Naive thymus-derived CD8-positive, alpha-beta T cell (primary cell): ENCODE data around the gene HOXC10. TPM values are rescaled to one million over a fixed set of nuclear protein-coding genes. Genes with fewer than 3 reads are reported as not detected.

Source experiments
- ATAC-seq, 2 donors: fragments of 150-1000 bp; cut with Tn5 transposase in 1 of 2; sonication (Bioruptor Pico), chemical (Tn5 transposase) in 1 of 2; 1 replicate in 1 of 2; 2 replicates in 1 of 2; pipeline ENCODE4 v1.10.0; 2021; ENCODE audit warnings: mild to moderate bottlenecking in 2 of 2, moderate library complexity in 2 of 2
- POLR2A ChIA-PET: fragments of 350-600 bp; sonication (Branson Sonifier 250); formaldehyde crosslinking; loops from one replicate; lab custom pipeline; 2021; ENCODE audit warnings: antibody characterized with exemption; lab: Charles Lee
- DNase-seq, 10 donors: peaks; one replicate each; pipeline versions ENCODE4 v3.0.0 to v3.0.0-alpha.2; 2020 to 2022
- H3K27ac Mint-ChIP-seq, 10 donors: one replicate each; pipeline ENCODE4 v1.8.0; 2020 to 2022; ENCODE audit warnings: mild to moderate bottlenecking in 10 of 10, mixed read lengths in 10 of 10, moderate library complexity in 4 of 10, inconsistent platforms in 1 of 10
- H3K27me3 Mint-ChIP-seq, 5 donors: one replicate each; pipeline ENCODE4 v1.8.0; 2021 to 2022; ENCODE audit warnings: mixed read lengths in 5 of 5
- H3K36me3 Mint-ChIP-seq, 3 donors: one replicate each; pipeline ENCODE4 v1.8.0; 2020 to 2022; ENCODE audit warnings: mixed read lengths in 3 of 3, mild to moderate bottlenecking in 2 of 3, inconsistent platforms in 1 of 3
- H3K4me1 Mint-ChIP-seq, 4 donors: one replicate each; pipeline ENCODE4 v1.8.0; 2021 to 2022; ENCODE audit warnings: mixed read lengths in 4 of 4
- H3K4me3 Mint-ChIP-seq, 10 donors: one replicate each; pipeline ENCODE4 v1.8.0; 2020 to 2022; ENCODE audit warnings: mild to moderate bottlenecking in 10 of 10, mixed read lengths in 10 of 10, moderate library complexity in 6 of 10, inconsistent platforms in 1 of 10
- H3K9me3 Mint-ChIP-seq, 9 donors: one replicate each; pipeline ENCODE4 v1.8.0; 2020 to 2022; ENCODE audit warnings: mixed read lengths in 9 of 9, mild to moderate bottlenecking in 3 of 9, inconsistent platforms in 1 of 9, moderate library complexity in 1 of 9
- polyA plus RNA-seq, 3 donors: library from polyadenylated mRNA; unstranded; fragments of 300-500 nt; fragmentation: Illumina TruSeq; gene quantifications; one replicate each; pipeline ENCODE4 v1.2.3, GENCODE V29; 2021
- total RNA-seq, 8 experiments: library from RNA in 2 of 8; stranded (reverse) in 2 of 8; gene quantifications; one replicate each; pipeline ENCODE4 v1.2.3 and lab custom pipeline; 2021 to 2026

Gene HOXC10
- total and polyA plus RNA-seq, 5 experiments from 2014 or later: not detected

- Mint-ChIP-seq H3K4me3 (no peak overlapping the region), H3K27ac (no peak overlapping the region), H3K4me1 (peaks cover 23 to 42% (median 39%) of the 10 kb centered on the region in 4 donors), H3K9me3 (peaks cover 0 to 16% (median 9%) of the 10 kb centered on the region in 9 donors), H3K36me3 (peaks cover 3 to 18% (median 13%) of the 10 kb centered on the region in 3 donors), H3K27me3 (peaks cover 71 to 100% (median 93%) of the 10 kb centered on the region in 5 donors)
- POLR2A ChIA-PET: interaction anchor here (1.4 kb wide), 1 partner anchor 9 kb away, joined by 3 read pairs; no protein-coding TSS in a partner anchor
- ATAC-seq (no peak), DNase-seq (no peak)
Measured at GRCh38 chr12:53968214-53969127, 16.5 kb upstream of the HOXC10 start.

- H3K27me3 Mint-ChIP-seq: peaks cover 63 to 100% (median 84%) of the 10 kb centered on the region in 5 donors
- no peak for ATAC-seq
Measured at GRCh38 chr12:53969588-53970259, 15.2 kb upstream of the HOXC10 start.

GRCh38 chr12:53970451-53970850 lies 14.5 kb upstream of the HOXC10 start:
- H3K9me3 Mint-ChIP-seq: peaks cover 0 to 18% (median 9%) of the 10 kb centered on the region in 9 donors
- POLR2A ChIA-PET: no interaction called here
- H3K4me3 Mint-ChIP-seq: no peak overlapping the region
- peaks cover 60 to 98% (median 80%) of the 10 kb centered on the region in 5 donors for H3K27me3 Mint-ChIP-seq
- no peak overlapping the region for H3K27ac Mint-ChIP-seq
- ATAC-seq (no peak), DNase-seq (no peak)
- H3K4me1 Mint-ChIP-seq: peaks cover 16 to 37% (median 31%) of the 10 kb centered on the region in 4 donors
- peaks cover 3 to 12% (median 8%) of the 10 kb centered on the region in 3 donors for H3K36me3 Mint-ChIP-seq

More at GRCh38 chr12:53969588-53970259, 15.2 kb upstream of the HOXC10 start:
- POLR2A ChIA-PET: interaction anchor here (0.6 kb wide), 1 partner anchor 259 kb away, joined by 3 read pairs; no protein-coding TSS in a partner anchor
- Mint-ChIP-seq H3K36me3 (peaks cover 3 to 15% (median 8%) of the 10 kb centered on the region in 3 donors), H3K4me3 (no peak overlapping the region), H3K9me3 (peaks cover 0 to 18% (median 9%) of the 10 kb centered on the region in 9 donors), H3K4me1 (peaks cover 17 to 39% (median 34%) of the 10 kb centered on the region in 4 donors), H3K27ac (peak overlapping the region in 1 of 10 donors; percentile 79)
- DNase-seq: no peak

- H3K27ac Mint-ChIP-seq: peak overlapping the region in 1 of 10 donors; percentile 41
- ATAC-seq (no peak), DNase-seq (no peak)
- peaks cover 0 to 21% (median 11%) of the 10 kb centered on the region in 9 donors for H3K9me3 Mint-ChIP-seq
- H3K27me3 Mint-ChIP-seq: peaks cover 62 to 98% (median 82%) of the 10 kb centered on the region in 5 donors
- peaks cover 13 to 37% (median 29%) of the 10 kb centered on the region in 4 donors for H3K4me1 Mint-ChIP-seq
- POLR2A ChIA-PET: no interaction called here
- no peak overlapping the region for H3K4me3 Mint-ChIP-seq
- H3K36me3 Mint-ChIP-seq: peaks cover 5 to 9% (median 8%) of the 10 kb centered on the region in 3 donors
Measured at GRCh38 chr12:53971129-53971528, 13.8 kb upstream of the HOXC10 start.

- Mint-ChIP-seq H3K9me3 (peaks cover 0 to 21% (median 11%) of the 10 kb centered on the region in 9 donors), H3K4me1 (peaks cover 8 to 31% (median 23%) of the 10 kb centered on the region in 4 donors), H3K27ac (no peak overlapping the region), H3K27me3 (peaks cover 58 to 98% (median 80%) of the 10 kb centered on the region in 5 donors), H3K36me3 (peaks cover 5 to 8% (median 7%) of the 10 kb centered on the region in 3 donors), H3K4me3 (no peak overlapping the region)
- no peak for DNase-seq
- no peak for ATAC-seq
- POLR2A ChIA-PET: no interaction called here
Measured at GRCh38 chr12:53971686-53972085, 13.3 kb upstream of the HOXC10 start.

GRCh38 chr12:53972152-53972702 lies 12.7 kb upstream of the HOXC10 start:
- H3K4me1 Mint-ChIP-seq: peaks cover 8 to 28% (median 21%) of the 10 kb centered on the region in 4 donors
- peaks cover 58 to 98% (median 81%) of the 10 kb centered on the region in 5 donors for H3K27me3 Mint-ChIP-seq
- ATAC-seq: no peak
- H3K9me3 Mint-ChIP-seq: peaks cover 0 to 21% (median 11%) of the 10 kb centered on the region in 9 donors
- POLR2A ChIA-PET: no interaction called here
- H3K36me3 Mint-ChIP-seq: peaks cover 5 to 13% (median 8%) of the 10 kb centered on the region in 3 donors
- H3K27ac Mint-ChIP-seq: peak overlapping the region in 1 of 10 donors; percentile 14
- DNase-seq: no peak
- H3K4me3 Mint-ChIP-seq: peak overlapping the region in 3 of 10 donors; percentile 12 to 41 (median 16)

- POLR2A ChIA-PET: no interaction called here
- H3K27me3 Mint-ChIP-seq: peaks cover 57 to 98% (median 81%) of the 10 kb centered on the region in 5 donors
- DNase-seq (peak in 1 of 10 donors; percentile 52), ATAC-seq (no peak)
- peaks cover 0 to 21% (median 11%) of the 10 kb centered on the region in 9 donors for H3K9me3 Mint-ChIP-seq
- peaks cover 5 to 14% (median 8%) of the 10 kb centered on the region in 3 donors for H3K36me3 Mint-ChIP-seq
- peak within 1 kb of the TSS; percentile 47 to 82 (median 70) for H3K4me3 Mint-ChIP-seq
- peak within 1 kb of the TSS in 5 of 10 donors; percentile 41 to 90 (median 60) for H3K27ac Mint-ChIP-seq
- peaks cover 8 to 28% (median 21%) of the 10 kb centered on the region in 4 donors for H3K4me1 Mint-ChIP-seq
Measured at GRCh38 chr12:53972722-53973235, 12.2 kb upstream of the HOXC10 start, which contains the start of gene HOXC11. Gene HOXC11, plus strand, starts transcription at chr12:53973126. Its CDS starts 116 bp downstream, at chr12:53973242.

- peaks cover 5 to 14% (median 8%) of the 10 kb centered on the region in 3 donors for H3K36me3 Mint-ChIP-seq
- peak overlapping the region in 5 of 10 donors; percentile 41 to 90 (median 60) for H3K27ac Mint-ChIP-seq
- POLR2A ChIA-PET: no interaction called here
- ATAC-seq: peak; percentile 25 to 40
- H3K4me3 Mint-ChIP-seq: peak overlapping the region; percentile 47 to 82 (median 70)
- peak in 1 of 10 donors; percentile 63 for DNase-seq
- H3K9me3 Mint-ChIP-seq: peaks cover 0 to 22% (median 11%) of the 10 kb centered on the region in 9 donors
- H3K27me3 Mint-ChIP-seq: peaks cover 55 to 98% (median 79%) of the 10 kb centered on the region in 5 donors
- peaks cover 8 to 28% (median 21%) of the 10 kb centered on the region in 4 donors for H3K4me1 Mint-ChIP-seq
Measured at GRCh38 chr12:53973236-53974042, 11.5 kb upstream of the HOXC10 start.

- Mint-ChIP-seq H3K27me3 (peaks cover 51 to 98% (median 80%) of the 10 kb centered on the region in 5 donors), H3K36me3 (peaks cover 5 to 14% (median 8%) of the 10 kb centered on the region in 3 donors), H3K4me1 (peaks cover 8 to 28% (median 21%) of the 10 kb centered on the region in 4 donors), H3K27ac (peak within 1 kb of the TSS in 2 of 10 donors; percentile 52 to 66), H3K9me3 (peaks cover 0 to 25% (median 11%) of the 10 kb centered on the region in 9 donors), H3K4me3 (peak within 1 kb of the TSS; percentile 59 to 82 (median 76))
- POLR2A ChIA-PET: no interaction called here
- ATAC-seq (peak; percentile 67 to 68), DNase-seq (peak in 2 of 10 donors; percentile 44 to 61)
Measured at GRCh38 chr12:53974084-53975063, 10.6 kb upstream of the HOXC10 start, which contains the start of gene HOTAIR. Gene HOTAIR, minus strand, starts transcription at chr12:53974954.

GRCh38 chr12:53975064-53975471 lies 9.9 kb upstream of the HOXC10 start:
- H3K4me1 Mint-ChIP-seq: peaks cover 8 to 30% (median 21%) of the 10 kb centered on the region in 4 donors
- H3K4me3 Mint-ChIP-seq: peak overlapping the region; percentile 30 to 77 (median 70)
- peaks cover 51 to 98% (median 80%) of the 10 kb centered on the region in 5 donors for H3K27me3 Mint-ChIP-seq
- H3K9me3 Mint-ChIP-seq: peaks cover 0 to 27% (median 11%) of the 10 kb centered on the region in 9 donors
- POLR2A ChIA-PET: no interaction called here
- no peak for ATAC-seq
- peaks cover 5 to 14% (median 8%) of the 10 kb centered on the region in 3 donors for H3K36me3 Mint-ChIP-seq
- no peak overlapping the region for H3K27ac Mint-ChIP-seq
- DNase-seq: peak in 1 of 10 donors; percentile 63
